ENCODE results near the gene GRID1.

GRID1 gene

GRCh38 chr10:85665681-85666080, 700.9 kb downstream of the GRID1 start:
- Histone ChIP-seq H3K36me3 (replicated peaks; ENCODE audit: insufficient read depth, low read length) (no peaks in the 10 kb centered on the region), H3K4me1 (ENCODE audit: low read length) (no peaks in the 10 kb centered on the region), H3K27me3 (replicated peaks; ENCODE audit: insufficient read depth, low read length) (no peaks in the 10 kb centered on the region), H3K9me3 (replicated peaks; ENCODE audit: insufficient read depth, low read length) (no peaks in the 10 kb centered on the region), H3K9ac (ENCODE audit: low read length) (no peak overlapping the region), H3F3A (ENCODE audit: insufficient read depth, low read length) (no peaks in the 10 kb centered on the region), H3K79me2 (ENCODE audit: low read length) (no peaks in the 10 kb centered on the region), H4K20me1 (ENCODE audit: insufficient read depth, low read length) (no peaks in the 10 kb centered on the region), H3K4me3 (ENCODE audit: low read length) (no peak overlapping the region), H3K27ac (ENCODE audit: low read length) (no peak overlapping the region), H2AFZ (ENCODE audit: low read length) (no peak overlapping the region), H3K4me2 (ENCODE audit: low read depth, low read length) (no peak overlapping the region), H3K9me2 (replicated peaks; ENCODE audit: insufficient read depth, low read length) (no peaks in the 10 kb centered on the region)
- no peak for DNase-seq
- TF ChIP-seq CTCF (IDR thresholded peaks at IDR 0.05; ENCODE audit: low read length) (no peak), EZH2phosphoT487 (IDR thresholded peaks at IDR 0.05; ENCODE audit: low read length) (no peak), EZH2 (optimal IDR thresholded peaks at IDR 0.05; ENCODE audit: low read depth, low read length) (no peak)

- Histone ChIP-seq H2AFZ (ENCODE audit: low read length) (no peak overlapping the region), H3F3A (ENCODE audit: insufficient read depth, low read length) (no peaks in the 10 kb centered on the region), H3K4me1 (ENCODE audit: low read length) (no peaks in the 10 kb centered on the region), H3K27ac (ENCODE audit: low read length) (no peak overlapping the region), H3K4me2 (ENCODE audit: low read depth, low read length) (no peak overlapping the region), H3K79me2 (ENCODE audit: low read length) (no peaks in the 10 kb centered on the region), H3K36me3 (replicated peaks; ENCODE audit: insufficient read depth, low read length) (no peaks in the 10 kb centered on the region), H3K9me3 (replicated peaks; ENCODE audit: insufficient read depth, low read length) (no peaks in the 10 kb centered on the region), H4K20me1 (ENCODE audit: insufficient read depth, low read length) (no peaks in the 10 kb centered on the region), H3K9ac (ENCODE audit: low read length) (no peak overlapping the region), H3K9me2 (replicated peaks; ENCODE audit: insufficient read depth, low read length) (no peaks in the 10 kb centered on the region), H3K4me3 (ENCODE audit: low read length) (no peak overlapping the region), H3K27me3 (replicated peaks; ENCODE audit: insufficient read depth, low read length) (no peaks in the 10 kb centered on the region)
- no peak for TF ChIP-seq CTCF (IDR thresholded peaks at IDR 0.05; ENCODE audit: low read length)
- TF ChIP-seq EZH2 (optimal IDR thresholded peaks at IDR 0.05; ENCODE audit: low read depth, low read length), result no peak
- TF ChIP-seq EZH2phosphoT487 (IDR thresholded peaks at IDR 0.05; ENCODE audit: low read length), result no peak
- DNase-seq, result no peak
Observed at GRCh38 chr10:85665078-85665477, 701.5 kb downstream of the GRID1 start.

DNA sequence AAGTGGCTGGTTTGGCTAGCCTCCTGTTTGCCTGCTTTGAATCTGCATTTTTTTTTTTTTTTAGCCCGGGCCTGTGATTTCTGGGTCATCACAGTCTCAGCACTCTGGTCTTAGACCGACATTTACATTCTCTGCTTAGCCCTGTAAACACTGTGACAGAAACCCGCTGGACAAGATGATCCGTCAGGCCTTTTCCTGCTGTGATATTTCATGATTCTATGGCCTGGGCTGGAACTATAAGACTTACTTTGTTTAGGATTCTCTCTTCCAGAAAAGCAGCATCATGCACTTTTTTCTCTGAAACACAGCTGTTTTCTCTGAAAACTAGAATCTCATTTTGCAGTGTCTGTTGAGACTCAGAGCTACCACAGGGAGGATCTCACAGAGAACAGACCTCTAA, 705.5 kb downstream of the GRID1 start:
- H4K20me1 ChIP-seq (ENCODE audit: insufficient read depth, low read length), result no peaks in the 10 kb centered on the region
- H3K27ac ChIP-seq (ENCODE audit: low read length), result no peak overlapping the region
- no peaks in the 10 kb centered on the region for H3K36me3 ChIP-seq (replicated peaks; ENCODE audit: insufficient read depth, low read length)
- no peaks in the 10 kb centered on the region for H3K9me3 ChIP-seq (replicated peaks; ENCODE audit: insufficient read depth, low read length)
- H3K9me2 ChIP-seq (replicated peaks; ENCODE audit: insufficient read depth, low read length), result no peaks in the 10 kb centered on the region
- no peaks in the 10 kb centered on the region for H3F3A ChIP-seq (ENCODE audit: insufficient read depth, low read length)
- no peak overlapping the region for H3K4me3 ChIP-seq (ENCODE audit: low read length)
- no peaks in the 10 kb centered on the region for H3K79me2 ChIP-seq (ENCODE audit: low read length)
- no peaks in the 10 kb centered on the region for H3K4me1 ChIP-seq (ENCODE audit: low read length)
- no peak overlapping the region for H3K9ac ChIP-seq (ENCODE audit: low read length)
- TF ChIP-seq EZH2 (optimal IDR thresholded peaks at IDR 0.05; ENCODE audit: low read depth, low read length), result no peak
- no peak for TF ChIP-seq CTCF (IDR thresholded peaks at IDR 0.05; ENCODE audit: low read length)
- no peak for TF ChIP-seq EZH2phosphoT487 (IDR thresholded peaks at IDR 0.05; ENCODE audit: low read length)
- H2AFZ ChIP-seq (ENCODE audit: low read length), result no peak overlapping the region
- DNase-seq, result no peak
- no peaks in the 10 kb centered on the region for H3K27me3 ChIP-seq (replicated peaks; ENCODE audit: insufficient read depth, low read length)
- no peak overlapping the region for H3K4me2 ChIP-seq (ENCODE audit: low read depth, low read length)
